ENCODE measurements around the gene PTPRE. TPM values are rescaled to one million over a fixed set of nuclear protein-coding genes. Genes with fewer than 3 reads are reported as not detected.

PTPRE gene
- total and polyA plus RNA-seq, 2 of the 4 experiments (the other 2 are of a cell fraction), result 0.34 to 0.54 TPM

- Histone ChIP-seq H3K56ac (ENCODE audit: extremely low read depth, insufficient read depth, low read length) (no peak overlapping the region), H2AFZ (replicated peaks; ENCODE audit: low read length, poor library complexity) (no peak overlapping the region), H2AK9ac (replicated peaks; ENCODE audit: low read depth, low read length, poor library complexity) (no peak overlapping the region), H2BK20ac (ENCODE audit: low read depth, low read length) (no peak overlapping the region), H2BK15ac (ENCODE audit: low read depth, low read length) (no peak overlapping the region), H3K23ac (ENCODE audit: low read depth, low read length) (no peak overlapping the region), H3K27me3 (ENCODE audit: control insufficient read depth, insufficient read depth, low read length) (no peaks in the 10 kb centered on the region), H2BK120ac (ENCODE audit: low read depth, low read length) (no peak overlapping the region), H3K4me1 (ENCODE audit: control insufficient read depth, insufficient read depth, low read length) (no peaks in the 10 kb centered on the region), H4K5ac (ENCODE audit: low read depth, low read length) (no peak overlapping the region), H3K36me3 (ENCODE audit: control insufficient read depth, insufficient read depth, low read length) (peaks cover 38% of the 10 kb centered on the region), H3K18ac (ENCODE audit: low read depth, low read length) (no peak overlapping the region), H3K9ac (ENCODE audit: low read depth, low read length) (no peak overlapping the region), H2BK5ac (ENCODE audit: low read depth, low read length, poor library complexity, severe bottlenecking) (no peak overlapping the region), H3K4me3 (ENCODE audit: insufficient read depth, low read depth, low read length) (no peak overlapping the region), H3K79me1 (ENCODE audit: low read depth in 1 of 2, low read length in 2 of 2) (peaks cover 22 to 28% of the 10 kb centered on the region in 2 experiments), H3K9me3 (ENCODE audit: control insufficient read depth, insufficient read depth, low read length) (no peaks in the 10 kb centered on the region), H2AK5ac (ENCODE audit: low read depth, low read length) (no peak overlapping the region), H3K4ac (ENCODE audit: low read depth, low read length) (no peak overlapping the region), H3K14ac (replicated peaks; ENCODE audit: low read depth, low read length) (no peak overlapping the region), H3K27ac (ENCODE audit: insufficient read depth, low read length) (no peak overlapping the region), H4K20me1 (ENCODE audit: insufficient read depth, low read length) (no peaks in the 10 kb centered on the region), H3K9me1 (ENCODE audit: insufficient read depth, low read length) (no peaks in the 10 kb centered on the region; the same call in 1 of the 2 replicates), H4K91ac (ENCODE audit: insufficient read depth, low read depth, low read length) (no peak overlapping the region), H3K4me2 (ENCODE audit: low read depth, low read length) (no peak overlapping the region), H4K8ac (ENCODE audit: low read depth in 2 of 2, low read length in 2 of 2) (no peak overlapping the region)
- TF ChIP-seq CTCF (conservative IDR thresholded peaks at IDR 0.05; ENCODE audit: low read depth, low read length) (no peak), POLR2A (IDR thresholded peaks at IDR 0.05; ENCODE audit: low read depth, low read length) (no peak), RFX5 (IDR thresholded peaks at IDR 0.05; ENCODE audit: low read depth, low read length) (no peak), NFE2L2 (IDR thresholded peaks at IDR 0.05; ENCODE audit: low read depth, low read length) (no peak), SMC3 (IDR thresholded peaks at IDR 0.05; ENCODE audit: low read depth, low read length) (no peak), RCOR1 (IDR thresholded peaks at IDR 0.05; ENCODE audit: insufficient replicate concordance, low read length) (no peak), BHLHE40 (IDR thresholded peaks at IDR 0.05; ENCODE audit: low read depth, low read length) (no peak), RAD21 (IDR thresholded peaks at IDR 0.05; ENCODE audit: low read length) (no peak), CHD1 (IDR thresholded peaks at IDR 0.05; ENCODE audit: low read depth, low read length) (no peak), ELK1 (IDR thresholded peaks at IDR 0.05; ENCODE audit: borderline replicate concordance, low read depth, low read length) (no peak), MAZ (IDR thresholded peaks at IDR 0.05; ENCODE audit: borderline replicate concordance, low read depth, low read length) (no peak), USF2 (IDR thresholded peaks at IDR 0.05; ENCODE audit: low read depth, low read length) (no peak), FOS (IDR thresholded peaks at IDR 0.05; ENCODE audit: low read depth, low read length) (no peak), MXI1 (IDR thresholded peaks at IDR 0.05; ENCODE audit: borderline replicate concordance, low read depth, low read length) (no peak), MAFK (IDR thresholded peaks at IDR 0.05; ENCODE audit: low read depth, low read length) (no peak), CEBPB (IDR thresholded peaks at IDR 0.05; ENCODE audit: low read depth, low read length) (no peak)
- DNase-seq (no peak), ATAC-seq (ENCODE audit: low read depth) (no peak)
- in situ Hi-C loops (cut with MboI; ENCODE audit: low sequenced_read_pairs) (no loop called here), dilution Hi-C loops (cut with HindIII; ENCODE audit: low sequenced_read_pairs, unreplicated experiment) (no loop called here), intact Hi-C loops (cut with micrococcal nuclease) (no loop called here)
- CTCF ChIA-PET, result no interaction called here
- BruUV-seq (replicated peaks), result no TSS peak
- WGBS, 2 experiments (ENCODE audit: extremely low coverage in 2 of 2, insufficient read length in 1 of 2), result no CpG with 5 or more reads among the region's 3 CpGs
- POLR2A ChIA-PET (ENCODE audit: unreplicated experiment), result no interaction called here
Measured at GRCh38 chr10:128110339-128110738, 203.4 kb downstream of the PTPRE start.
